ENCODE measurements around the gene RBM20.
"Not testable (repeated sequence)": the region's sequence is repeated elsewhere in the genome, so short reads cannot be mapped to it uniquely, and the experiment has no call there.

Gene RBM20

GRCh38 chr10:110762849-110763211, 118.7 kb downstream of the RBM20 start:
- DNase-seq (ENCODE audit: low read depth in 2 of 2): no peak

- no peak for DNase-seq (ENCODE audit: low read depth in 2 of 2)
Observed at GRCh38 chr10:110764378-110764777, 120.2 kb downstream of the RBM20 start.

- DNase-seq (ENCODE audit: low read depth in 2 of 2): no peak
Observed at GRCh38 chr10:110764793-110765512, 120.8 kb downstream of the RBM20 start.

GRCh38 chr10:110765513-110766319, 121.6 kb downstream of the RBM20 start:
- no peak for DNase-seq (ENCODE audit: low read depth in 2 of 2)

- DNase-seq (ENCODE audit: low read depth in 2 of 2): not testable (repeated sequence)
Observed at GRCh38 chr10:110767601-110768000, 123.5 kb downstream of the RBM20 start.

- no peak for DNase-seq (ENCODE audit: low read depth in 2 of 2)
Observed at GRCh38 chr10:110770243-110770642, 126.1 kb downstream of the RBM20 start.

- DNase-seq (ENCODE audit: low read depth in 2 of 2): no peak
Observed at GRCh38 chr10:110771486-110771885, 127.3 kb downstream of the RBM20 start.

- no peak for DNase-seq (ENCODE audit: low read depth in 2 of 2)
Observed at GRCh38 chr10:110771991-110772390, 127.9 kb downstream of the RBM20 start.

- no peak for DNase-seq (ENCODE audit: low read depth in 2 of 2)
Observed at GRCh38 chr10:110772454-110773025, 128.4 kb downstream of the RBM20 start.

- no peak for DNase-seq (ENCODE audit: low read depth in 2 of 2)
Observed at GRCh38 chr10:110773693-110774068, 129.5 kb downstream of the RBM20 start.

- DNase-seq (ENCODE audit: low read depth in 2 of 2): no peak
Observed at GRCh38 chr10:110774069-110775019, 130.2 kb downstream of the RBM20 start.

GRCh38 chr10:110775020-110775375, 130.9 kb downstream of the RBM20 start:
- DNase-seq (ENCODE audit: low read depth in 2 of 2): no peak

GRCh38 chr10:110775406-110775805, 131.3 kb downstream of the RBM20 start:
- DNase-seq (ENCODE audit: low read depth in 2 of 2): no peak

GRCh38 chr10:110777017-110777416, 132.9 kb downstream of the RBM20 start:
- no peak for DNase-seq (ENCODE audit: low read depth in 2 of 2)

- no peak for DNase-seq (ENCODE audit: low read depth in 2 of 2)
Observed at GRCh38 chr10:110777661-110778060, 133.5 kb downstream of the RBM20 start.

GRCh38 chr10:110778211-110778610, 134.1 kb downstream of the RBM20 start:
- no peak for DNase-seq (ENCODE audit: low read depth in 2 of 2)

GRCh38 chr10:110779489-110779888, 135.4 kb downstream of the RBM20 start:
- peak in 1 of 2 donors; percentile 8 for DNase-seq (ENCODE audit: low read depth in 2 of 2)

GRCh38 chr10:110780704-110781103, 136.6 kb downstream of the RBM20 start:
- no peak for DNase-seq (ENCODE audit: low read depth in 2 of 2)

- no peak for DNase-seq (ENCODE audit: low read depth in 2 of 2)
Observed at GRCh38 chr10:110781139-110781538, 137.0 kb downstream of the RBM20 start.

- no peak for DNase-seq (ENCODE audit: low read depth in 2 of 2)
Observed at GRCh38 chr10:110782616-110783015, 138.5 kb downstream of the RBM20 start.

- DNase-seq (ENCODE audit: low read depth in 2 of 2): peak; percentile 47 to 62
Observed at GRCh38 chr10:110783509-110784107, 139.5 kb downstream of the RBM20 start.
